ENCODE data around the gene CISD3.

Gene CISD3

GRCh38 chr17:38777641-38778250 lies 47.6 kb downstream of the CISD3 start:
- TF ChIP-seq GATA1 (IDR thresholded peaks at IDR 0.05; ENCODE audit: low read depth, low read length) = no peak
- no peak for TF ChIP-seq POLR2A (IDR thresholded peaks at IDR 0.05; ENCODE audit: low read length)
- no peak for DNase-seq

- TF ChIP-seq POLR2A (IDR thresholded peaks at IDR 0.05; ENCODE audit: low read length) = no peak
- no peak for TF ChIP-seq GATA1 (IDR thresholded peaks at IDR 0.05; ENCODE audit: low read depth, low read length)
- DNase-seq = no peak
Observed at GRCh38 chr17:38779965-38780752, 50.0 kb downstream of the CISD3 start.

GRCh38 chr17:38783227-38783626 lies 53.1 kb downstream of the CISD3 start:
- TF ChIP-seq POLR2A (IDR thresholded peaks at IDR 0.05; ENCODE audit: low read length) (no peak), GATA1 (IDR thresholded peaks at IDR 0.05; ENCODE audit: low read depth, low read length) (no peak)
- no peak for DNase-seq
